Peyer's patch (tissue), 4 donors: Measurements from ENCODE around the gene XYLT1.

Experiments
- POLR2A ChIP-seq, 2 donors: fragments of 450-650 bp; IDR thresholded peaks; one replicate each; pipeline ENCODE4 v1.5.1; 2017; ENCODE audit warnings: antibody characterized with exemption in 2 of 2, mild to moderate bottlenecking in 2 of 2, moderate library complexity in 2 of 2
- TF ChIP-seq, protein P1 (sequence below), 6 experiments: fragments of 450-650 bp in 4 of 6; fragments of 200-600 bp in 2 of 6; sonication (generic) in 1 of 6; IDR thresholded peaks; one replicate each; pipeline ENCODE4 v1.5.1; 2017 to 2019; ENCODE audit warnings: antibody characterized with exemption in 6 of 6, mild to moderate bottlenecking in 3 of 6, moderate library complexity in 1 of 6

- TF ChIP-seq, protein P1, sequence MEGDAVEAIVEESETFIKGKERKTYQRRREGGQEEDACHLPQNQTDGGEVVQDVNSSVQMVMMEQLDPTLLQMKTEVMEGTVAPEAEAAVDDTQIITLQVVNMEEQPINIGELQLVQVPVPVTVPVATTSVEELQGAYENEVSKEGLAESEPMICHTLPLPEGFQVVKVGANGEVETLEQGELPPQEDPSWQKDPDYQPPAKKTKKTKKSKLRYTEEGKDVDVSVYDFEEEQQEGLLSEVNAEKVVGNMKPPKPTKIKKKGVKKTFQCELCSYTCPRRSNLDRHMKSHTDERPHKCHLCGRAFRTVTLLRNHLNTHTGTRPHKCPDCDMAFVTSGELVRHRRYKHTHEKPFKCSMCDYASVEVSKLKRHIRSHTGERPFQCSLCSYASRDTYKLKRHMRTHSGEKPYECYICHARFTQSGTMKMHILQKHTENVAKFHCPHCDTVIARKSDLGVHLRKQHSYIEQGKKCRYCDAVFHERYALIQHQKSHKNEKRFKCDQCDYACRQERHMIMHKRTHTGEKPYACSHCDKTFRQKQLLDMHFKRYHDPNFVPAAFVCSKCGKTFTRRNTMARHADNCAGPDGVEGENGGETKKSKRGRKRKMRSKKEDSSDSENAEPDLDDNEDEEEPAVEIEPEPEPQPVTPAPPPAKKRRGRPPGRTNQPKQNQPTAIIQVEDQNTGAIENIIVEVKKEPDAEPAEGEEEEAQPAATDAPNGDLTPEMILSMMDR (IDR thresholded peaks at IDR 0.05) = no peak
- TF ChIP-seq POLR2A (IDR thresholded peaks at IDR 0.05) = no peak
Measured at GRCh38 chr16:17324451-17324850, 146.3 kb downstream of the XYLT1 start.
